ENCODE results near the gene SMARCA2.

Gene SMARCA2

DNA sequence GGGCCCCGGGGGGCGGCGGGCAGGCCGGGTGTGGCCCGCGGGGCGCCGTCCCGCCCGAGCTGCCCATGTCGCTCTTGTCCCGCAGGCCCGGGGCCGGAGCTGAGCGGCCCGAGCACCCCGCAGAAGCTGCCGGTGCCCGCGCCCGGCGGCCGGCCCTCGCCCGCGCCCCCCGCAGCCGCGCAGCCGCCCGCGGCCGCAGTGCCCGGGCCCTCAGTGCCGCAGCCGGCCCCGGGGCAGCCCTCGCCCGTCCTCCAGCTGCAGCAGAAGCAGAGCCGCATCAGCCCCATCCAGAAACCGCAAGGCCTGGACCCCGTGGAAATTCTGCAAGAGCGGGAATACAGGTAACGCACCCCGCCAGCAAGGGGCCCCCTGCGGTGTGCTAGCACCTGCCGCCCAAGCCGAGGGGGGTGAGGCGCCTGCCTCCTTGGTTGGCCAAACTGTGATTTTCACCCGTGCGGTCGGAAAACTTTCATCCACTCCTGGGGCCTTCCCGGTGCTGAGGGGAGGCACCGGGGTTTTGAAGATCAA is 32.1 kb downstream of the SMARCA2 start:
- H3K4me1 ChIP-seq (ENCODE audit: control insufficient read depth, low read depth, low read length), result no peaks in the 10 kb centered on the region
- H3K27ac ChIP-seq (ENCODE audit: low read length), result no peak overlapping the region
- peaks cover 36% of the 10 kb centered on the region for H3K27me3 ChIP-seq (ENCODE audit: control insufficient read depth, insufficient read depth, low read length)
- H3K4me3 ChIP-seq (ENCODE audit: low read length), result peak overlapping the region; percentile 30
- no peaks in the 10 kb centered on the region for H3K36me3 ChIP-seq (ENCODE audit: control insufficient read depth, low read depth, low read length)
- H3K9ac ChIP-seq (ENCODE audit: low read length), result no peak overlapping the region
- H3K9me3 ChIP-seq (ENCODE audit: control insufficient read depth, low read depth, low read length), result no peaks in the 10 kb centered on the region

GRCh38 chr9:2047916-2048315 is 32.8 kb downstream of the SMARCA2 start:
- H3K9me3 ChIP-seq (ENCODE audit: control insufficient read depth, low read depth, low read length), result no peaks in the 10 kb centered on the region
- H3K9ac ChIP-seq (ENCODE audit: low read length), result no peak overlapping the region
- H3K27ac ChIP-seq (ENCODE audit: low read length), result no peak overlapping the region
- H3K4me3 ChIP-seq (ENCODE audit: low read length), result no peak overlapping the region
- H3K4me1 ChIP-seq (ENCODE audit: control insufficient read depth, low read depth, low read length), result no peaks in the 10 kb centered on the region
- H3K36me3 ChIP-seq (ENCODE audit: control insufficient read depth, low read depth, low read length), result no peaks in the 10 kb centered on the region
- H3K27me3 ChIP-seq (ENCODE audit: control insufficient read depth, insufficient read depth, low read length), result peaks cover 36% of the 10 kb centered on the region

- H3K4me3 ChIP-seq (ENCODE audit: low read length), result no peak overlapping the region
- H3K27me3 ChIP-seq (ENCODE audit: control insufficient read depth, insufficient read depth, low read length), result peaks cover 36% of the 10 kb centered on the region
- no peak overlapping the region for H3K27ac ChIP-seq (ENCODE audit: low read length)
- no peaks in the 10 kb centered on the region for H3K9me3 ChIP-seq (ENCODE audit: control insufficient read depth, low read depth, low read length)
- no peak overlapping the region for H3K9ac ChIP-seq (ENCODE audit: low read length)
- no peaks in the 10 kb centered on the region for H3K36me3 ChIP-seq (ENCODE audit: control insufficient read depth, low read depth, low read length)
- H3K4me1 ChIP-seq (ENCODE audit: control insufficient read depth, low read depth, low read length), result no peaks in the 10 kb centered on the region
These were observed 35.1 kb downstream of the SMARCA2 start for GRCh38 chr9:2050236-2050635.

DNA sequence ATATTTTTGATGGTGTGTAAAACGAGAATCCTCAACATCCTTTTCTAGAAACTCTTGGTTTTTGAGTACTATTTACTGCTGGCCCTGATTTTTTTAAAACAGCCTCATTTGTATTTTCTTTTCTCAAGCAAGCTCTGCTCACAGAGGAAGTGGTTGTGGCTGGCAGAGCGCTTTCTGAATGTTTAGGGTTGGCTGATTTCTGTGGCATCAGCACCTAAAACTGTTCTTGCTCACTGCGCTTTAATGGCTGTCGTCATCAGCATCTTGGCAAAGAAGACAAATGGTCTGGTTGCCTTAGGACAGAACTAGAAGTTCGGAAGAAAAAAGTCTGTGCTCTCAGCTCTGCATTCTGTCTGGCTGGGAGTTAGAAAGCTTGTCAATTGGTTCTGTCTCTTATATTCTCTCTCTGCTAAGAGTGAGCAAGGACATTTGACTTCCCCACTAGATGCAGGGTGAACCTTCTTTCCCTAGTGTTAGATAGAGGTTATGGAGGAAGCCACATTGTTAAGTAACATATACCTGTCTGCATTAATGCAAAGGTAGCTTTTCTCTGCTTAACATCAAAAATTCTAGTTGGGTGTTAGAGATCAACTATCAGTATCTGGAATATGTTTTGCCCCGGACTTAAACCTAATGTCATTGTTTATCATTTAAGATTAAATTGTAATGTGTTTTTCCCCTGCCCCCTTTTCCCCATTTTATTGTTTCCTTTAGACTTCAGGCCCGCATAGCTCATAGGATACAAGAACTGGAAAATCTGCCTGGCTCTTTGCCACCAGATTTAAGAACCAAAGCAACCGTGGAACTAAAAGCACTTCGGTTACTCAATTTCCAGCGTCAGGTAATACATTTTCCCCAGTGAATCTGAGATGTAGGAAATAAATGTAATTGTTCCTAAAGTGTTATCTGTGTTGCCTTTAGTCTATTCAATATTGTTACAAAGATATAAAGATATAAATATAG is 39.0 kb downstream of the SMARCA2 start:
- Histone ChIP-seq H3K27me3 (ENCODE audit: control insufficient read depth, insufficient read depth, low read length) (no peaks in the 10 kb centered on the region), H3K9me3 (ENCODE audit: control insufficient read depth, low read depth, low read length) (no peaks in the 10 kb centered on the region), H3K27ac (ENCODE audit: low read length) (no peak overlapping the region), H3K36me3 (ENCODE audit: control insufficient read depth, low read depth, low read length) (no peaks in the 10 kb centered on the region), H3K4me3 (ENCODE audit: low read length) (no peak overlapping the region), H3K4me1 (ENCODE audit: control insufficient read depth, low read depth, low read length) (no peaks in the 10 kb centered on the region), H3K9ac (ENCODE audit: low read length) (no peak overlapping the region)

DNA sequence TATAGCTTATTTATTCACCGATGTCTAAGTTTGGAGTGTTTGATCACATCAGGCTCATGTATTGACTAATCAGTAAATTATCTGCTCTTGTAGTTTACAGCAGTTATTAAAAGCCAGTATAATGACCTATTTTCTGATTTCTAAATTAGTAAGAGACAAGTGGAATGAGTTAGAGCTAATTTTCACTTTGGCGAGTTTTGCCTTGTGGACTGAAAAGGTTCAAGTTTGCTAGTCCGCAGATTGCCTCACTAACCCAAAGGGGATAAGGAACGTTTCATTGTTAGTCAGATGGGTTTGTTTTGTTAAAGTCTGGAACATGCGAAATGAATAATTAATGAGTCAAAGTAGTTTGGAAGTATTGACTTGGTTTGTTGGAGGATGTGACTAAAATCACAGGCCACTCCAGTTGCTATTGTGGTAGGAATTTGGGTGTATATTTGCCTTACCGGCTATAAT is 40.1 kb downstream of the SMARCA2 start:
- H3K9me3 ChIP-seq (ENCODE audit: control insufficient read depth, low read depth, low read length), result no peaks in the 10 kb centered on the region
- no peaks in the 10 kb centered on the region for H3K36me3 ChIP-seq (ENCODE audit: control insufficient read depth, low read depth, low read length)
- H3K27ac ChIP-seq (ENCODE audit: low read length), result no peak overlapping the region
- H3K27me3 ChIP-seq (ENCODE audit: control insufficient read depth, insufficient read depth, low read length), result no peaks in the 10 kb centered on the region
- H3K4me1 ChIP-seq (ENCODE audit: control insufficient read depth, low read depth, low read length), result no peaks in the 10 kb centered on the region
- H3K4me3 ChIP-seq (ENCODE audit: low read length), result no peak overlapping the region
- no peak overlapping the region for H3K9ac ChIP-seq (ENCODE audit: low read length)

GRCh38 chr9:2059274-2059929 is 44.3 kb downstream of the SMARCA2 start:
- Histone ChIP-seq H3K36me3 (ENCODE audit: control insufficient read depth, low read depth, low read length) (no peaks in the 10 kb centered on the region), H3K4me3 (ENCODE audit: low read length) (no peak overlapping the region), H3K9ac (ENCODE audit: low read length) (no peak overlapping the region)

GRCh38 chr9:2060424-2060823 is 45.3 kb downstream of the SMARCA2 start:
- Histone ChIP-seq H3K36me3 (ENCODE audit: control insufficient read depth, low read depth, low read length) (no peaks in the 10 kb centered on the region), H3K27me3 (ENCODE audit: control insufficient read depth, insufficient read depth, low read length) (no peaks in the 10 kb centered on the region), H3K9ac (ENCODE audit: low read length) (no peak overlapping the region), H3K4me1 (ENCODE audit: control insufficient read depth, low read depth, low read length) (no peaks in the 10 kb centered on the region), H3K27ac (ENCODE audit: low read length) (no peak overlapping the region), H3K9me3 (ENCODE audit: control insufficient read depth, low read depth, low read length) (no peaks in the 10 kb centered on the region), H3K4me3 (ENCODE audit: low read length) (no peak overlapping the region)

More at GRCh38 chr9:2059274-2059929, 44.3 kb downstream of the SMARCA2 start:
- Histone ChIP-seq H3K9me3 (ENCODE audit: control insufficient read depth, low read depth, low read length) (no peaks in the 10 kb centered on the region), H3K27ac (ENCODE audit: low read length) (no peak overlapping the region), H3K27me3 (ENCODE audit: control insufficient read depth, insufficient read depth, low read length) (no peaks in the 10 kb centered on the region), H3K4me1 (ENCODE audit: control insufficient read depth, low read depth, low read length) (no peaks in the 10 kb centered on the region)

DNA sequence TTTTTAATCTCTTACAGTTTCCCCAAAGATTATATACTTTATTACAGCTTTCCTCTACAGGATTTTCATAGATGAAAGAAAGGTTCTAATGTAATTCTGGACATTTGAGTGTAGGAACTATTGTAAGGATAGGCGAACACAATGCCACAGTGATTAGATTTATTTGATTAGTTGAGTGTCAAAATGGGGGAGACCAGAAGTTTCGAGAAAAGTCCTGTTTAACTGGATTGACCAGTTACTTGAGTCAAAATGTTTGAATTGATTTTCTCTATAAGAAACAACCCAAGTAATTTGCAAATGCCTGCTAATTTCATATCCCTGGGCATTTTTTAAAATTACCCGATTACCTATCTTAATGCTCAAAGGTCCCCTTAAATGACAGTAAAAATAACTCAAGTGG is 50.6 kb downstream of the SMARCA2 start:
- Histone ChIP-seq H3K9ac (ENCODE audit: low read length) (no peak overlapping the region), H3K4me1 (ENCODE audit: control insufficient read depth, low read depth, low read length) (peaks cover 3% of the 10 kb centered on the region), H3K27ac (ENCODE audit: low read length) (no peak overlapping the region), H3K27me3 (ENCODE audit: control insufficient read depth, insufficient read depth, low read length) (no peaks in the 10 kb centered on the region), H3K36me3 (ENCODE audit: control insufficient read depth, low read depth, low read length) (no peaks in the 10 kb centered on the region), H3K4me3 (ENCODE audit: low read length) (no peak overlapping the region), H3K9me3 (ENCODE audit: control insufficient read depth, low read depth, low read length) (no peaks in the 10 kb centered on the region)

DNA sequence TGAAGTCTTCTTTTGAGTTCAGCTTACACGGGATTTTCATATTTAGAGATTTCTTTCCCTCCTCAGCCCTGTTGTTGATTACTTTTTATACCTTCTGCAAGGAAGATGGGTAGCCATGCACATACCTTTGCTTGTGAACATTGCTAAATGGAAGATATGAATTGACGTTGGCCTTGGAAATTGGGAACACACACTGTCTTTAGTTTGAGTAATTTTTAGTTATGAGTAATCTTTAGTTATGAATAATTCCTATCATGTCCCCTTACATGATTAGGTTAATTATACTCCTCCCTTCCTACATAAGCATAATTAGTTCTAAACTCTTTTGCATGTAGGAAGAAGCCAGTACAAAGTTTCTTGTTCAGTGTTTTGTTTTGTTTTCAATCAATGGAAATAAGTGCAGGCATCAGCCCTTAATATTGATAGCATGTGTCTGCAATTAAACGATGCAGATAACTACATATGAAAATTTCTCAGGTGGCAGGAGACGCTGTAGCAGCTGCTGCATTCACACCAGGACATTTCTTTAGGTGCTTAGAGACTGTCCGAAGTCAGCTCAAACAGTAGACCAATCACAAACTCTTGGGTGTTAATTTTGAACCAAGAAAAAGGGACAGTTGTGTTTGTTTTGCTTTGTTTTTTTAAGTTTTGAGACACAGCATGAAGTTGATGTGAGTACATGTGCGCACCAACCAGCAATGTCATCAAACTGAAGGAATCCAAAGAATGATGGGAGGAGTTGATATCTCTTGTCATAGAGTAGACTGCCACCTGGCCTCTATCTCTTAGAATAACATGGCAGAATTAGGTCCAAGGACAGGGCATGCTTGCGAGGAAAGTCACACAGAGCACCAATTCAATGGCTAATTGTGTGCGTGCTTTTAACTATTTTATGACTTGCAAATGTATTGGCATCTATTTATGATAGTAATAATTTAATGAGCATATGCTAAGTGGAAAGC is 51.4 kb downstream of the SMARCA2 start:
- Histone ChIP-seq H3K36me3 (ENCODE audit: control insufficient read depth, low read depth, low read length) (no peaks in the 10 kb centered on the region), H3K4me3 (ENCODE audit: low read length) (no peak overlapping the region), H3K9me3 (ENCODE audit: control insufficient read depth, low read depth, low read length) (no peaks in the 10 kb centered on the region), H3K27me3 (ENCODE audit: control insufficient read depth, insufficient read depth, low read length) (no peaks in the 10 kb centered on the region), H3K9ac (ENCODE audit: low read length) (no peak overlapping the region), H3K27ac (ENCODE audit: low read length) (no peak overlapping the region), H3K4me1 (ENCODE audit: control insufficient read depth, low read depth, low read length) (peaks cover 3% of the 10 kb centered on the region)

GRCh38 chr9:2072752-2073405 is 57.7 kb downstream of the SMARCA2 start:
- H3K4me1 ChIP-seq (ENCODE audit: control insufficient read depth, low read depth, low read length), result no peaks in the 10 kb centered on the region
- no peak overlapping the region for H3K9ac ChIP-seq (ENCODE audit: low read length)
- H3K27ac ChIP-seq (ENCODE audit: low read length), result no peak overlapping the region
- no peaks in the 10 kb centered on the region for H3K36me3 ChIP-seq (ENCODE audit: control insufficient read depth, low read depth, low read length)
- H3K27me3 ChIP-seq (ENCODE audit: control insufficient read depth, insufficient read depth, low read length), result no peaks in the 10 kb centered on the region
- H3K9me3 ChIP-seq (ENCODE audit: control insufficient read depth, low read depth, low read length), result no peaks in the 10 kb centered on the region
- no peak overlapping the region for H3K4me3 ChIP-seq (ENCODE audit: low read length)
